ENCODE results near the gene CLIP3.

CLIP3 gene

DNA sequence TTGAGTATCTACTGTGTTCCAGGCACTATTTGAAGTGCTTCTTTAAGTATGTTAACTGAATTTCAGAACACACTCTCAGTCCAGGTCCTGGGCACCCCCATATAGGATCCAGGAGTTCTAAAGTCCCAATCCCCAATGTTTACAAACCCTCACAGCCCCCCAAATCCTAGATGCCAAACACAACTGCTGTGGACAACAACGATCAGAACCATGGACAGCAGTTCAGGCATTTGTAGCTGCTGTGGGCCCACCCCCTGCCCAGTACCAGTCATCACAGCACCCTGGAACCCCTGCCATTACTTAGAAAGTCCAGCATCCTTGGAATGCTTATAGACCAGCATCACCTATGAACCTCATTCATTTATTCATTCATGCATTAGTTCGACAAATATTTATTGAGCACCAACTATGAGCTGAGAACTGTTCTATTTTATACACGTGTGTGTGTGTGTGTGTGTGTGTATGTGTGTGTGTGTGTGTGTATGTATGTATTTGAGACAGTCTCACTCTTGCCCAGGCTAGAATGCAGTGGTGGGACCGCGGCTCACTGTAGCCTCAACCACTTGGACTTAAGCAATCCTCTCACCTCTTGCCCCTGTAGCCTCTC is 57.0 kb downstream of the CLIP3 start:
- no peak for DNase-seq

DNA sequence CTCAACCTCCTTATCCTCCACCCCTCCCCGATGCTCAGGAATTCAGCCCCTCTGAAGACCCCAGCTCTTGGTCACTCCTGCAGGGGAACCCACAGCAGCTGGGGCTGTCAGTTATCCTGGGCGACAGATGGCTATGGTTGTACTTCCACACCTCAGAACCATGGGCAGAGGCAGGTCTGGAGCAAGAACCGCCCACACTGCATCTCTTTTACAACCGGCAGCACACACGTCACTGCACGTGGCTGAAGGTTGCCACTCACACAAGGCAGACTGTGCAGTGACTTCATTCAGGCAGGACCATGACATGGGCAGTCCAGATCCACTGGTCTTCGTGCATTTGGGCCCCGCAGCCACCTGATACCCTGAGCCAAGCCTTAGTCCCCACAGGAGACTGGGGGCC is 59.2 kb downstream of the CLIP3 start:
- no peak for DNase-seq

DNA sequence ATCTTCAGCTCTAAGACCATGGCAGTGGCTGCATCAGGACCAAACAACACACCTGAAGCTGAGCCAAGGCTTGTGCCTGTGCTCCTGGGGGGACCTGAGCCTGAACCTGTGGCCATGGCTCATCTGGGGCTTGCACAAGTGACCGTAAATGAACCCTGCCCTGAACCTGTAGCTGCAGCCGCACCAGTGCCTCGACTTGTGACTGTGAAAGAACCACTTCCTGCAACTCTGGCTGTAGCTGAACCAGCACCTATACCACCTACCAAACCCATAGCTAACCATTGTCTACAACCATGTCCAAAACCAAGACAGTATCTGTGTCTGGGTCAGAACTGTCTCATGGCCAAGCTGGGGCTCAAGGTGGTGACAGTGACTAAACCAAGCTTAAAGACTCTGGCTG is 65.9 kb downstream of the CLIP3 start:
- no peak for DNase-seq
